Right lobe of liver (tissue), 6 donors: ENCODE data around the gene CSN3. TPM values are rescaled to one million over a fixed set of nuclear protein-coding genes. Genes with fewer than 3 reads are reported as not detected.

ENCODE experiments used
- ATAC-seq, 4 donors: fragments of 200-7000 bp; cut with Tn5 transposase; one replicate each; pipeline ENCODE4 v1.9.1; 2020; ENCODE audit warnings: mild to moderate bottlenecking in 4 of 4, moderate library complexity in 4 of 4
- DNase-seq, 3 donors: peaks; one replicate each; pipeline ENCODE4 v3.0.0-alpha.2; 2020
- H3K27ac ChIP-seq, 3 donors: fragments of 200-600 bp; one replicate each; pipeline ENCODE4 v1.8.0; 2022
- H3K27me3 ChIP-seq, 2 donors: fragments of 200-600 bp; one replicate each; pipeline ENCODE4 v1.8.0; 2022
- H3K36me3 ChIP-seq, 4 donors: fragments of 200-600 bp; sonication (generic) in 1 of 4; one replicate each; pipeline versions ENCODE4 v1.5.1 to v1.8.0; 2017 to 2022; ENCODE audit warnings: control low read depth in 1 of 4
- H3K4me1 ChIP-seq, 4 donors: fragments of 200-600 bp; sonication (generic) in 1 of 4; one replicate each; pipeline versions ENCODE4 v1.5.1 to v1.8.0; 2017 to 2022; ENCODE audit warnings: control low read depth in 1 of 4
- H3K4me3 ChIP-seq, 3 donors: fragments of 200-600 bp; one replicate each; pipeline ENCODE4 v1.8.0; 2022
- H3K9me3 ChIP-seq, 4 donors: fragments of 200-600 bp; sonication (generic) in 1 of 4; one replicate each; pipeline versions ENCODE4 v1.5.1 to v1.8.0; 2017 to 2022; ENCODE audit warnings: control low read depth in 1 of 4
- POLR2A ChIP-seq: fragments of 450-650 bp; IDR thresholded peaks from one replicate; pipeline ENCODE4 v1.6.1; 2017; ENCODE audit warnings: antibody characterized with exemption, mild to moderate bottlenecking
- WGBS: methylation state at CpG from one replicate; pipeline ENCODE4 v1.1.6; 2018; ENCODE audit warnings: low coverage, low lambda C conversion rate; ENCODE audit not compliant: insufficient coverage; ENCODE audit errors: missing lambda C conversion rate; 5-methylcytosine and 5-hydroxymethylcytosine counted together
- intact Hi-C, 2 donors: fragments of 100-400 bp; cut with DNase I; formaldehyde crosslinking; loops; one replicate each; pipeline versions ENCODE4 v1.11.2 to v1.14.1; 2022
- total RNA-seq, 6 experiments: library from RNA; depleted of rRNA in 2 of 6; stranded (reverse); fragments of >200 nt in 2 of 6; fragmentation: NEBNext Ultra II Directional in 3 of 6; extraction: Animal tissue kit (Norgen Biotek cat#: 25700) in 3 of 6; gene quantifications; one replicate each; pipeline versions ENCODE4 v1.1.0 to v1.2.4, GENCODE V29; 2016 to 2023
- TF ChIP-seq, protein P1 (sequence below), 4 donors: fragments of 200-600 bp in 3 of 4; fragments of 450-650 bp in 1 of 4; IDR thresholded peaks; one replicate each; pipeline versions ENCODE4 v1.5.1 to v1.8.0; 2016 to 2022; ENCODE audit warnings: antibody characterized with exemption in 4 of 4, mild to moderate bottlenecking in 2 of 4
- donor health status: DM: no; HTN: yes; CAD: no.
- donor health status: DM: no; HTN: no; CAD: no.
- donor health status: DM: no; HTN: no; CAD: no.
- donor health status: DM: no; HTN: yes; CAD: no.
- donor health status: DM: no; HTN: yes; CAD: no.

Gene CSN3
- total RNA-seq, 6 experiments from 2014 or later: not detected

DNA sequence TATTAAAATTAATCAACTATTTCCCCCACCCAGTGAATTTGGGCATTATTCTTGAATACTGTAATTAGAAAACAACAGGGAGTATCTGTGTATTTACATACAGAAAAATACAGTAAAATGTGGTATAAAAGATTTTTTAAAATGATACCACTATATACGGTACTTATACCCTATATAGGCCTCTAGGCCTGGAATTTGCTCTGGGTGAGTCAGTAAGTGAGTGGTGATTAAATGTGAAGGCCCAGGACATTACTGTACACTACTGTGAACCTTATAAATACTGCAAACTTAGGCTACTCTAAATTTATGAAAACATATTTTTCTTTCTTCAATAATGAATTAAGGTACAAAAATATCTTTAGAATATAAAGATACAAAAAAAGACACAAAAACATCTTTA, 6.3 kb upstream of the CSN3 start:
- no peak overlapping the region for H3K4me3 ChIP-seq
- WGBS: 32% methylated on average over 1 of the region's 1 CpG
- H3K36me3 ChIP-seq: no peaks in the 10 kb centered on the region
- intact Hi-C loops: no loop called here
- TF ChIP-seq POLR2A: no peak
- TF ChIP-seq, protein P1, sequence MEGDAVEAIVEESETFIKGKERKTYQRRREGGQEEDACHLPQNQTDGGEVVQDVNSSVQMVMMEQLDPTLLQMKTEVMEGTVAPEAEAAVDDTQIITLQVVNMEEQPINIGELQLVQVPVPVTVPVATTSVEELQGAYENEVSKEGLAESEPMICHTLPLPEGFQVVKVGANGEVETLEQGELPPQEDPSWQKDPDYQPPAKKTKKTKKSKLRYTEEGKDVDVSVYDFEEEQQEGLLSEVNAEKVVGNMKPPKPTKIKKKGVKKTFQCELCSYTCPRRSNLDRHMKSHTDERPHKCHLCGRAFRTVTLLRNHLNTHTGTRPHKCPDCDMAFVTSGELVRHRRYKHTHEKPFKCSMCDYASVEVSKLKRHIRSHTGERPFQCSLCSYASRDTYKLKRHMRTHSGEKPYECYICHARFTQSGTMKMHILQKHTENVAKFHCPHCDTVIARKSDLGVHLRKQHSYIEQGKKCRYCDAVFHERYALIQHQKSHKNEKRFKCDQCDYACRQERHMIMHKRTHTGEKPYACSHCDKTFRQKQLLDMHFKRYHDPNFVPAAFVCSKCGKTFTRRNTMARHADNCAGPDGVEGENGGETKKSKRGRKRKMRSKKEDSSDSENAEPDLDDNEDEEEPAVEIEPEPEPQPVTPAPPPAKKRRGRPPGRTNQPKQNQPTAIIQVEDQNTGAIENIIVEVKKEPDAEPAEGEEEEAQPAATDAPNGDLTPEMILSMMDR (IDR thresholded peaks at IDR 0.05): no peak
- no peaks in the 10 kb centered on the region for H3K27me3 ChIP-seq
- no peak for DNase-seq
- no peak for ATAC-seq
- peaks cover 0 to 3% (median 0%) of the 10 kb centered on the region in 4 donors for H3K4me1 ChIP-seq
- H3K9me3 ChIP-seq: no peaks in the 10 kb centered on the region
- H3K27ac ChIP-seq: no peak overlapping the region

DNA sequence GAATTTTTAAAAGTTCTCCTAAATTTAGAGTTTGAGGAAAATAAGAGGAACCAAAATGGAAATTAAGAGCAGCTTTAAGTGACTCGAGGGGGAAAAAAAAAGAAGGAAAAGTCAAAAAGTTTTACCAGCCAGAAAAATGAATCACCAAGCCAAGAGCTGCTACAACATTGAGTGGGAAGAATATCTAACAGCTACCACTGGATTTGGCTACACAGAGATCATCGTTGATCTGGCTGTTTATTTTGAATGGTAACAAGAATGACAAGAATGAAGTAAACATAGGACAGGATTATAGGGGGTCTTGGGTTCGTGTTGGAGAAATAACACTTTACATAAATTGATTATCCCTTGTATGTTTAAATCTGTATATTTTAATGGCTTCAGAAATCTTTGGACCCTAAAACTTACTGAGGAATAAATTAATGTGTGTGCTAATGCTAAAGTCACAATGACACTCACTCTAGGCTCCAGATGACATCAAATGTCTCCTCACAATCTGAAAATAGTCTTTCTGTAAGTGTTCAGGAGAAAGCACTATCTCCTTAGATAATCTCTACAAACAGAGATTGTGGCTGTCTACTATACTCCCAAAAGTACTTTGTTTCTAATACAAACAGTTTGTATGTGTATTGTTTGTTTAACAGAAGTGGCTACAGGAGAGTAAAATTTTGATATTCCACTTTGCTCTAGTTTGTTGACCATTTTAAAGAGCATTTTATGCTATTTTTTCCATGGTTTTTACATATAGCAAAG, 3.1 kb upstream of the CSN3 start:
- intact Hi-C loops: no loop called here
- TF ChIP-seq POLR2A: no peak
- TF ChIP-seq, protein P1 (IDR thresholded peaks at IDR 0.05): no peak
- no peaks in the 10 kb centered on the region for H3K36me3 ChIP-seq
- H3K4me3 ChIP-seq: no peak overlapping the region
- H3K27me3 ChIP-seq: no peaks in the 10 kb centered on the region
- peaks cover 0 to 3% (median 0%) of the 10 kb centered on the region in 4 donors for H3K4me1 ChIP-seq
- no peaks in the 10 kb centered on the region for H3K9me3 ChIP-seq
- DNase-seq (no peak), ATAC-seq (no peak)
- no peak overlapping the region for H3K27ac ChIP-seq
- WGBS: 12% methylated on average over 3 of the region's 3 CpGs

DNA sequence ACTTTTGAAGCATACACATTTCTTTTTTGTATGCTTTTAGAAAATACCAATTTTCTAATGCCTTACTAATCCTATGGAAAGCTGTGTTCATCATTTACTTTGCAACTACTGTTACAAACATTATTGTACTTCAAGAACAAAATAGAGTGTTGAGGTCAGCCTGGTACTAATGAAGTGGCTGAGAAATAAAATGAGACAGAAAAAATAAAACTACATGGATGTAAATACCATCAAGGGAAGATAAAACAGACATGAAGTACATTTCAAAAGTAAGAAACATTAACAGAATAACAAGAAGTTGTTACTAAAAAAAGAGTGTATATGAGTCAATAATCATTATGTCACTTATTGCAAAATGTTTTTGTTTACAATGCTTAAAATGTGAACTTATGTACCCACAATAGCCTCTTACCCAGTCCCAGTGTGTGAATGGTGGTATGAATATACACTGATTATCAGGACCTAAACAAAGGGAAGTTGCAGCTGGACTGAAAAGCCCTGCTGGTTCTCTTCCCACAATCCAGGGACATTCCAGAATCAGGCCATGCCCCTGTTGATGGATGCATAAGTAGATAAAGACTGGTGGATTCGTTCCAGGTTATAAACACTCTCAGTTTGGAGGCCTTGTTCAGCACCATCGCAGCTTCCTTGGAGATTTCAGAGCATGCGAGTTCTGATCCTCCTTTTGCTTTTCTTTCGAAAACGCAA, 2.4 kb upstream of the CSN3 start:
- Histone ChIP-seq H3K4me1 (peaks cover 0 to 3% (median 0%) of the 10 kb centered on the region in 4 donors), H3K36me3 (no peaks in the 10 kb centered on the region), H3K27me3 (no peaks in the 10 kb centered on the region), H3K9me3 (no peaks in the 10 kb centered on the region), H3K4me3 (no peak overlapping the region), H3K27ac (no peak overlapping the region)
- intact Hi-C loops: no loop called here
- whole genome bisulfite sequencing: 45% methylated on average over 5 of the region's 5 CpGs
- DNase-seq: no peak
- ATAC-seq: peak in 2 of 4 donors; percentile 28 to 39
- TF ChIP-seq, protein P1 (IDR thresholded peaks at IDR 0.05): no peak

DNA sequence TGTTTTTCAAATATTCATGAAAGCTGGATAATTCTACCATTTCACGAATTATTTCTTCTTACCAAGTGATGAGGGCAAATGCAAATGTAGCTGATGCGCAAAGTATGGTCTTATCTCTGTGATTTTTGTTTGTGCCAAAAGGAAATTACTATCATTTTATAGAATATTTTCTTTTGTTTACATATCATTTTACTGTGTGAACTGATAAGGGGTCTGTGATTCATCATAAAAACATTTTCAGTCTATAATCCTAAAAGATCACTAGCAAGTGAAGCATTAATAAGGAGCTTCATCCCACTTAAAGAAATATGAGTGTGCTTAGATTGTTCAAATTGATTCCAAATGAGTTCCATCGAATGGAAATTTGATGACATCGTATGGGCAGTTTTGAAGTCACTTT, 694 bp downstream of the CSN3 start:
- ATAC-seq (no peak), DNase-seq (no peak)
- Histone ChIP-seq H3K9me3 (no peaks in the 10 kb centered on the region), H3K4me1 (peaks cover 0 to 3% (median 0%) of the 10 kb centered on the region in 4 donors), H3K27me3 (no peaks in the 10 kb centered on the region), H3K27ac (no peak overlapping the region), H3K36me3 (no peaks in the 10 kb centered on the region), H3K4me3 (no peak overlapping the region)
- TF ChIP-seq, protein P1 (IDR thresholded peaks at IDR 0.05): no peak
- no peak for TF ChIP-seq POLR2A
- intact Hi-C loops: no loop called here
- 62% methylated on average over 4 of the region's 4 CpGs for WGBS
